ENCODE results near the gene PDE8B.

PDE8B gene

GRCh38 chr5:77398458-77398857 is 188.0 kb downstream of the PDE8B start:
- TF ChIP-seq CTCF (conservative IDR thresholded peaks at IDR 0.05; ENCODE audit: control insufficient read depth, insufficient read depth, low read depth, low read length), result no peak
- no peak for DNase-seq (ENCODE audit: low read depth)
- no peak overlapping the region for H3K4me3 ChIP-seq (ENCODE audit: control insufficient read depth, low read depth, low read length)

- H3K4me3 ChIP-seq (ENCODE audit: control insufficient read depth, low read depth, low read length), result no peak overlapping the region
- no peak for TF ChIP-seq CTCF (conservative IDR thresholded peaks at IDR 0.05; ENCODE audit: control insufficient read depth, insufficient read depth, low read depth, low read length)
- DNase-seq (ENCODE audit: low read depth), result no peak
Observed at GRCh38 chr5:77398896-77399295, 188.4 kb downstream of the PDE8B start.

- no peak for TF ChIP-seq CTCF (conservative IDR thresholded peaks at IDR 0.05; ENCODE audit: control insufficient read depth, insufficient read depth, low read depth, low read length)
- DNase-seq (ENCODE audit: low read depth), result peak; percentile 27
- no peak overlapping the region for H3K4me3 ChIP-seq (ENCODE audit: control insufficient read depth, low read depth, low read length)
Observed at GRCh38 chr5:77400645-77401044, 190.2 kb downstream of the PDE8B start.

- no peak overlapping the region for H3K4me3 ChIP-seq (ENCODE audit: control insufficient read depth, low read depth, low read length)
- TF ChIP-seq CTCF (conservative IDR thresholded peaks at IDR 0.05; ENCODE audit: control insufficient read depth, insufficient read depth, low read depth, low read length), result no peak
- no peak for DNase-seq (ENCODE audit: low read depth)
Observed at GRCh38 chr5:77402796-77403195, 192.3 kb downstream of the PDE8B start.

GRCh38 chr5:77407152-77407551 is 196.7 kb downstream of the PDE8B start:
- no peak overlapping the region for H3K4me3 ChIP-seq (ENCODE audit: control insufficient read depth, low read depth, low read length)
- no peak for TF ChIP-seq CTCF (conservative IDR thresholded peaks at IDR 0.05; ENCODE audit: control insufficient read depth, insufficient read depth, low read depth, low read length)
- no peak for DNase-seq (ENCODE audit: low read depth)

- H3K4me3 ChIP-seq (ENCODE audit: control insufficient read depth, low read depth, low read length), result no peak overlapping the region
- TF ChIP-seq CTCF (conservative IDR thresholded peaks at IDR 0.05; ENCODE audit: control insufficient read depth, insufficient read depth, low read depth, low read length), result no peak
- no peak for DNase-seq (ENCODE audit: low read depth)
Observed at GRCh38 chr5:77409870-77410621, 199.6 kb downstream of the PDE8B start.
